Measurements from ENCODE around the gene HHEX.
"Not testable (repeated sequence)": the region's sequence is repeated elsewhere in the genome, so short reads cannot be mapped to it uniquely, and the experiment has no call there.

The HHEX gene

GRCh38 chr10:92650864-92651263 lies 38.9 kb upstream of the HHEX start:
- H3K27me3 ChIP-seq (ENCODE audit: insufficient read depth, low read length); H2BK12ac ChIP-seq (ENCODE audit: low read length); H3K18ac ChIP-seq (ENCODE audit: low read length); H3K4me3 ChIP-seq (ENCODE audit: low read depth, low read length); H2AK5ac ChIP-seq (ENCODE audit: low read length); H3K79me1 ChIP-seq (ENCODE audit: low read length); H4K8ac ChIP-seq (ENCODE audit: low read depth, low read length); H2AFZ ChIP-seq (ENCODE audit: insufficient read depth, low read length, poor library complexity); H3K4me1 ChIP-seq (ENCODE audit: control insufficient read depth in 1 of 2, insufficient read depth in 2 of 2, low read length in 2 of 2); H2BK5ac ChIP-seq (ENCODE audit: low read depth, low read length, poor library complexity); H3K79me2 ChIP-seq (ENCODE audit: control insufficient read depth, insufficient read depth, low read length, poor library complexity); H3K9me3 ChIP-seq (ENCODE audit: insufficient read depth, low read depth, low read length); H3K9ac ChIP-seq (ENCODE audit: low read length); H3K4ac ChIP-seq (ENCODE audit: low read depth, low read length); H2BK120ac ChIP-seq (ENCODE audit: insufficient read depth, low read length, poor library complexity); H3K4me2 ChIP-seq (ENCODE audit: low read length); H4K12ac ChIP-seq (ENCODE audit: low read depth, low read length); H3K14ac ChIP-seq (ENCODE audit: low read length); H3K23ac ChIP-seq (ENCODE audit: low read length); H4K91ac ChIP-seq (ENCODE audit: low read depth, low read length); H3K27ac ChIP-seq (ENCODE audit: low read depth, low read length): not testable (repeated sequence)
- DNase-seq = peak in 1 of 2 donors; percentile 26
- H3K36me3 ChIP-seq (ENCODE audit: control insufficient read depth in 1 of 2, insufficient read depth in 2 of 2, low read length in 2 of 2) = peaks cover 12 to 15% of the 10 kb centered on the region in 2 experiments
- no CpG with 5 or more reads among the region's 3 CpGs for WGBS (ENCODE audit: extremely low coverage, insufficient coverage, insufficient read length)

GRCh38 chr10:92655426-92655825 lies 34.3 kb upstream of the HHEX start:
- no peaks in the 10 kb centered on the region for H3K79me1 ChIP-seq (ENCODE audit: low read length)
- H4K8ac ChIP-seq (ENCODE audit: low read depth, low read length) = no peak overlapping the region
- H3K18ac ChIP-seq (ENCODE audit: low read length) = no peak overlapping the region
- no peak overlapping the region for H3K4ac ChIP-seq (ENCODE audit: low read depth, low read length)
- H2AFZ ChIP-seq (ENCODE audit: insufficient read depth, low read length, poor library complexity) = no peak overlapping the region
- no peak overlapping the region for H3K4me3 ChIP-seq (ENCODE audit: low read depth, low read length)
- no CpG with 5 or more reads among the region's 1 CpG for WGBS (ENCODE audit: extremely low coverage, insufficient coverage, insufficient read length)
- H2BK5ac ChIP-seq (ENCODE audit: low read depth, low read length, poor library complexity) = no peak overlapping the region
- H3K23ac ChIP-seq (ENCODE audit: low read length) = no peak overlapping the region
- H3K9ac ChIP-seq (ENCODE audit: low read length) = no peak overlapping the region
- no peaks in the 10 kb centered on the region for H3K79me2 ChIP-seq (ENCODE audit: control insufficient read depth, insufficient read depth, low read length, poor library complexity)
- no peak overlapping the region for H3K14ac ChIP-seq (ENCODE audit: low read length)
- H4K12ac ChIP-seq (ENCODE audit: low read depth, low read length) = no peak overlapping the region
- H4K91ac ChIP-seq (ENCODE audit: low read depth, low read length) = no peak overlapping the region
- H3K36me3 ChIP-seq (ENCODE audit: control insufficient read depth in 1 of 2, insufficient read depth in 2 of 2, low read length in 2 of 2) = peaks cover 9 to 13% of the 10 kb centered on the region in 2 experiments
- H3K4me1 ChIP-seq (ENCODE audit: control insufficient read depth in 1 of 2, insufficient read depth in 2 of 2, low read length in 2 of 2) = no peaks in the 10 kb centered on the region
- no peak overlapping the region for H3K4me2 ChIP-seq (ENCODE audit: low read length)
- no peak overlapping the region for H2BK120ac ChIP-seq (ENCODE audit: insufficient read depth, low read length, poor library complexity)
- H3K27ac ChIP-seq (ENCODE audit: low read depth, low read length) = no peak overlapping the region
- no peaks in the 10 kb centered on the region for H3K9me3 ChIP-seq (ENCODE audit: insufficient read depth, low read depth, low read length)
- H2BK12ac ChIP-seq (ENCODE audit: low read length) = no peak overlapping the region
- DNase-seq = no peak
- no peak overlapping the region for H2AK5ac ChIP-seq (ENCODE audit: low read length)
- no peaks in the 10 kb centered on the region for H3K27me3 ChIP-seq (ENCODE audit: insufficient read depth, low read length)

- Histone ChIP-seq H3K4me3 (ENCODE audit: low read depth, low read length) (no peak overlapping the region), H3K23ac (ENCODE audit: low read length) (no peak overlapping the region), H3K27me3 (ENCODE audit: insufficient read depth, low read length) (no peaks in the 10 kb centered on the region), H3K36me3 (ENCODE audit: control insufficient read depth in 1 of 2, insufficient read depth in 2 of 2, low read length in 2 of 2) (peaks cover 6 to 8% of the 10 kb centered on the region in 2 experiments), H4K91ac (ENCODE audit: low read depth, low read length) (no peak overlapping the region), H3K9me3 (ENCODE audit: insufficient read depth, low read depth, low read length) (no peaks in the 10 kb centered on the region), H3K14ac (ENCODE audit: low read length) (no peak overlapping the region), H2BK5ac (ENCODE audit: low read depth, low read length, poor library complexity) (no peak overlapping the region), H3K79me1 (ENCODE audit: low read length) (no peaks in the 10 kb centered on the region), H3K79me2 (ENCODE audit: control insufficient read depth, insufficient read depth, low read length, poor library complexity) (no peaks in the 10 kb centered on the region), H4K8ac (ENCODE audit: low read depth, low read length) (no peak overlapping the region), H2BK120ac (ENCODE audit: insufficient read depth, low read length, poor library complexity) (no peak overlapping the region), H2AFZ (ENCODE audit: insufficient read depth, low read length, poor library complexity) (no peak overlapping the region), H3K4ac (ENCODE audit: low read depth, low read length) (no peak overlapping the region), H3K9ac (ENCODE audit: low read length) (no peak overlapping the region), H2BK12ac (ENCODE audit: low read length) (no peak overlapping the region), H4K12ac (ENCODE audit: low read depth, low read length) (no peak overlapping the region), H3K27ac (ENCODE audit: low read depth, low read length) (no peak overlapping the region), H2AK5ac (ENCODE audit: low read length) (no peak overlapping the region), H3K18ac (ENCODE audit: low read length) (no peak overlapping the region), H3K4me1 (ENCODE audit: control insufficient read depth in 1 of 2, insufficient read depth in 2 of 2, low read length in 2 of 2) (no peaks in the 10 kb centered on the region), H3K4me2 (ENCODE audit: low read length) (no peak overlapping the region)
- WGBS (ENCODE audit: extremely low coverage, insufficient coverage, insufficient read length) = no CpG with 5 or more reads among the region's 7 CpGs
- DNase-seq = no peak
These were observed 33.3 kb upstream of the HHEX start for GRCh38 chr10:92656266-92656961.

GRCh38 chr10:92657024-92657423 lies 32.7 kb upstream of the HHEX start:
- no peak overlapping the region for H3K14ac ChIP-seq (ENCODE audit: low read length)
- no peak overlapping the region for H2BK120ac ChIP-seq (ENCODE audit: insufficient read depth, low read length, poor library complexity)
- H4K12ac ChIP-seq (ENCODE audit: low read depth, low read length) = no peak overlapping the region
- no peaks in the 10 kb centered on the region for H3K9me3 ChIP-seq (ENCODE audit: insufficient read depth, low read depth, low read length)
- no peaks in the 10 kb centered on the region for H3K4me1 ChIP-seq (ENCODE audit: control insufficient read depth in 1 of 2, insufficient read depth in 2 of 2, low read length in 2 of 2)
- H3K9ac ChIP-seq (ENCODE audit: low read length) = no peak overlapping the region
- no peak overlapping the region for H3K4me3 ChIP-seq (ENCODE audit: low read depth, low read length)
- H3K36me3 ChIP-seq (ENCODE audit: control insufficient read depth in 1 of 2, insufficient read depth in 2 of 2, low read length in 2 of 2) = peaks cover 2 to 6% of the 10 kb centered on the region in 2 experiments
- H2BK12ac ChIP-seq (ENCODE audit: low read length) = no peak overlapping the region
- H3K79me1 ChIP-seq (ENCODE audit: low read length) = no peaks in the 10 kb centered on the region
- H3K4me2 ChIP-seq (ENCODE audit: low read length) = no peak overlapping the region
- H2BK5ac ChIP-seq (ENCODE audit: low read depth, low read length, poor library complexity) = no peak overlapping the region
- no peak overlapping the region for H3K4ac ChIP-seq (ENCODE audit: low read depth, low read length)
- DNase-seq = peak in 1 of 2 donors; percentile 10
- no peak overlapping the region for H3K23ac ChIP-seq (ENCODE audit: low read length)
- no peak overlapping the region for H4K91ac ChIP-seq (ENCODE audit: low read depth, low read length)
- no CpG with 5 or more reads among the region's 5 CpGs for WGBS (ENCODE audit: extremely low coverage, insufficient coverage, insufficient read length)
- no peaks in the 10 kb centered on the region for H3K27me3 ChIP-seq (ENCODE audit: insufficient read depth, low read length)
- H3K18ac ChIP-seq (ENCODE audit: low read length) = no peak overlapping the region
- no peak overlapping the region for H4K8ac ChIP-seq (ENCODE audit: low read depth, low read length)
- H2AFZ ChIP-seq (ENCODE audit: insufficient read depth, low read length, poor library complexity) = no peak overlapping the region
- no peak overlapping the region for H2AK5ac ChIP-seq (ENCODE audit: low read length)
- H3K79me2 ChIP-seq (ENCODE audit: control insufficient read depth, insufficient read depth, low read length, poor library complexity) = no peaks in the 10 kb centered on the region
- H3K27ac ChIP-seq (ENCODE audit: low read depth, low read length) = no peak overlapping the region
